Measurements from ENCODE around the gene HDAC4. TPM values are rescaled to one million over a fixed set of nuclear protein-coding genes. Genes with fewer than 3 reads are reported as not detected.
A peak's percentile ranks its signal among the peaks of the same experiment; 100 is the strongest.

Gene HDAC4
- total and polyA plus RNA-seq, 2 donors from 2014 or later = 2.2 to 56.8 TPM

GRCh38 chr2:239399921-239400595 is 762 bp downstream of the HDAC4 start:
- H3K9me3 ChIP-seq (ENCODE audit: control insufficient read depth in 2 of 3, insufficient read depth in 1 of 3, low read length in 3 of 3) = no peaks in the 10 kb centered on the region
- no peak for TF ChIP-seq CTCF (IDR thresholded peaks at IDR 0.05; ENCODE audit: borderline replicate concordance, extremely low read depth, insufficient read depth)
- no peak for FAIRE-seq
- no peaks in the 10 kb centered on the region for H3K36me3 ChIP-seq (ENCODE audit: control insufficient read depth in 2 of 3, insufficient read depth in 3 of 3, low read length in 3 of 3)
- peak overlapping the region in 2 of 3 donors; percentile 22 to 24 for H3K9ac ChIP-seq (ENCODE audit: low read length in 3 of 3)
- intact Hi-C loops (cut with DNase I) = no loop called here
- no peaks in the 10 kb centered on the region for H3K27me3 ChIP-seq (ENCODE audit: control insufficient read depth, insufficient read depth, low read length)
- DNase-seq = peak in 3 of 5 donors; percentile 39 to 74 (median 73)
- H3K27ac ChIP-seq (ENCODE audit: low read depth in 2 of 2, low read length in 2 of 2) = no peak overlapping the region
- H3K4me3 ChIP-seq (ENCODE audit: low read length in 3 of 3) = peak overlapping the region; percentile 57 to 69 (median 65)
- H3K4me1 ChIP-seq (ENCODE audit: control insufficient read depth in 2 of 3, insufficient read depth in 2 of 3, low read depth in 1 of 3, low read length in 3 of 3) = peaks cover 0 to 7% (median 2%) of the 10 kb centered on the region in 3 donors

DNA sequence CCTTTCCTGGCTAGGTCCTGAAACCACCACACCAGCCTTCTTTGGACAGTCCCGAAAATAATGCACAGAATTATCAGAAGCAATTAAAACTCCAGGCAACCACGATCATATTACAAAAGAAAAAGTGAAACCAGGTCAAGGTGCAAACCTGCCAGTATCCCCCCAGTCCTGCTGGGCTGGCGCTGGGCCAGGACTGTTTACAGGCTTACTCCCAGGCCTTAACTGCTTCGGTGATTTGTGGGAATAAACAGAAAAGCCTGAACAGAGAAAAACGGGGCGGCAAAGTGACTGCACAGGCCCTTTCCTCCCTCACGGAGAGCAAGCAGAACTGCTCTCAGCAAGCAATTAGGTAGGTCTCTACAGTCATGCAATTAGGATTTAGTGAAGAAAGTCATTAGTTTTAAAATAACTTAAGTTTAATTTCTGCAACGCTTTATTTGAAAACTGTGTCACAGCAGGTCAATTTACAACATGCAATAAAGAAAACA is 1.3 kb downstream of the HDAC4 start:
- FAIRE-seq (no peak), DNase-seq (peak; percentile 61 to 81 (median 76))
- peaks cover 0 to 7% (median 2%) of the 10 kb centered on the region in 3 donors for H3K4me1 ChIP-seq (ENCODE audit: control insufficient read depth in 2 of 3, insufficient read depth in 2 of 3, low read depth in 1 of 3, low read length in 3 of 3)
- H3K9ac ChIP-seq (ENCODE audit: low read length in 3 of 3) = peak overlapping the region; percentile 22 to 27 (median 24)
- no peaks in the 10 kb centered on the region for H3K9me3 ChIP-seq (ENCODE audit: control insufficient read depth in 2 of 3, insufficient read depth in 1 of 3, low read length in 3 of 3)
- H3K27ac ChIP-seq (ENCODE audit: low read depth in 2 of 2, low read length in 2 of 2) = no peak overlapping the region
- no peaks in the 10 kb centered on the region for H3K27me3 ChIP-seq (ENCODE audit: control insufficient read depth, insufficient read depth, low read length)
- no peak for TF ChIP-seq CTCF (IDR thresholded peaks at IDR 0.05; ENCODE audit: borderline replicate concordance, extremely low read depth, insufficient read depth)
- H3K4me3 ChIP-seq (ENCODE audit: low read length in 3 of 3) = peak overlapping the region; percentile 57 to 69 (median 65)
- intact Hi-C loops (cut with DNase I) = no loop called here
- H3K36me3 ChIP-seq (ENCODE audit: control insufficient read depth in 2 of 3, insufficient read depth in 3 of 3, low read length in 3 of 3) = no peaks in the 10 kb centered on the region

DNA sequence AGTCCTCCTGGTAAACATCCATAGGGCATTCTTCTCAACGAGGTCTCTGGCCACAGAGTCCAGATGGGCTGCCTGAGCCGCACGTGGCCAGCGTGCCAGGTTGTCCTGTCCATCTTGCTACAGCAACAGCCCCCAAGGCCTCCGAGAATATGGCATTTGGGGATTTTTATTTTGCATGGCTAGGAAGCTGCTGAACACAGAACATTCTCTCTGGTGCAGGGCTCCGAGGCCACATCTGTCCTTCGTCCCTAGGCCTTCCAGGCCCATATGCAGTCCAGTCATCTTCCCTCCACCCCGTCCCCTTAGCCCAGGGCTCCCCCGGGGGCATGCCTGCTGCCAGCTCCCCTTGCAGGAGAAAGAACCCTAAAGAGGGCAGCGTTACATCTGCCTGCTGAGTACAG is 2.3 kb downstream of the HDAC4 start:
- H3K9ac ChIP-seq (ENCODE audit: low read length in 3 of 3) = no peak overlapping the region

More for the DNA sequence above, 2.3 kb downstream of the HDAC4 start:
- H3K9me3 ChIP-seq (ENCODE audit: control insufficient read depth in 2 of 3, insufficient read depth in 1 of 3, low read length in 3 of 3) = no peaks in the 10 kb centered on the region
- H3K27ac ChIP-seq (ENCODE audit: low read depth in 2 of 2, low read length in 2 of 2) = no peak overlapping the region
- intact Hi-C loops (cut with DNase I) = no loop called here
- no peak for FAIRE-seq
- H3K4me1 ChIP-seq (ENCODE audit: control insufficient read depth in 2 of 3, insufficient read depth in 2 of 3, low read depth in 1 of 3, low read length in 3 of 3) = peaks cover 2 to 7% (median 5%) of the 10 kb centered on the region in 3 donors
- no peak for DNase-seq
- no peaks in the 10 kb centered on the region for H3K36me3 ChIP-seq (ENCODE audit: control insufficient read depth in 2 of 3, insufficient read depth in 3 of 3, low read length in 3 of 3)
- H3K4me3 ChIP-seq (ENCODE audit: low read length in 3 of 3) = no peak overlapping the region
- no peak for TF ChIP-seq CTCF (IDR thresholded peaks at IDR 0.05; ENCODE audit: borderline replicate concordance, extremely low read depth, insufficient read depth)
- no peaks in the 10 kb centered on the region for H3K27me3 ChIP-seq (ENCODE audit: control insufficient read depth, insufficient read depth, low read length)
